Activated CD8-positive, alpha-beta memory T cell treated with anti-CD3 and anti-CD28 coated beads, Interleukin-2, amount 50 U/mL, for 24 hours (primary cell): ENCODE measurements around the gene EZH1.

Experiments used
- DNase-seq: peaks from one replicate; pipeline ENCODE4 v3.0.0-alpha.2; 2020; ENCODE audit errors: extremely low read depth

EZH1 gene

DNA sequence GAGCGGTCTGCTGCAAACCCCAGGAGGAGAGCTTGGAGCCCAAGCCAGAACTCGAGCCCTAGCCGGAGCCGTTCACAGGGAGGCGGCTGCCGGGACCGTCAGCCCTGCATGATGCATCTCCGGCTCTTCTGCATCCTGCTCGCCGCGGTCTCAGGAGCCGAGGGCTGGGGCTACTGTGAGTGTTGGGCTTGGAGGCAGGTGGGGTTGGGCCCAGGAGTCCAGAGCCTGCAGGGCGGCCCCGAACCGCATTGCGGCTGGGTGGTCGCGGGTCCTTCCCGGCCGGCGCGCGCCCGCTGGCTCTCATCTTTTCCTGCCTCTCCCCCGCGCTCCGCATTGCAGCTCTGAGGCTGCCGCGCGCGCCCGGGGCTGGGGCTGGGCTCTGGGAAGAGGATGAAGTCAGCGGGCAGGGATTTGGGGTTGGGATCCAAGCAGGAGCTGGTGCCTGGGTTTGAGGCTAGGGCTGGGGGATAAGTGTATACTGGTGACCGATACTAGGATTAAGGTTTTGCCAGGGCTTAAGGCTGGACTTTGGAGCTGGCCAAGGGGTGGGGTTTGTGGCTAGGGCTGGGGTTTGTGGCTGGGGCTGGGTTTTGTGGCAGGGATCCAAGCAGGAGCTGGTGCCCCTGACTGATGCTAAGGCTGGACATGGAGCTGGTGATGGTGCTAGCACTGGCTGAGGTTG lies 62.0 kb downstream of the EZH1 start:
- no peak for DNase-seq

DNA sequence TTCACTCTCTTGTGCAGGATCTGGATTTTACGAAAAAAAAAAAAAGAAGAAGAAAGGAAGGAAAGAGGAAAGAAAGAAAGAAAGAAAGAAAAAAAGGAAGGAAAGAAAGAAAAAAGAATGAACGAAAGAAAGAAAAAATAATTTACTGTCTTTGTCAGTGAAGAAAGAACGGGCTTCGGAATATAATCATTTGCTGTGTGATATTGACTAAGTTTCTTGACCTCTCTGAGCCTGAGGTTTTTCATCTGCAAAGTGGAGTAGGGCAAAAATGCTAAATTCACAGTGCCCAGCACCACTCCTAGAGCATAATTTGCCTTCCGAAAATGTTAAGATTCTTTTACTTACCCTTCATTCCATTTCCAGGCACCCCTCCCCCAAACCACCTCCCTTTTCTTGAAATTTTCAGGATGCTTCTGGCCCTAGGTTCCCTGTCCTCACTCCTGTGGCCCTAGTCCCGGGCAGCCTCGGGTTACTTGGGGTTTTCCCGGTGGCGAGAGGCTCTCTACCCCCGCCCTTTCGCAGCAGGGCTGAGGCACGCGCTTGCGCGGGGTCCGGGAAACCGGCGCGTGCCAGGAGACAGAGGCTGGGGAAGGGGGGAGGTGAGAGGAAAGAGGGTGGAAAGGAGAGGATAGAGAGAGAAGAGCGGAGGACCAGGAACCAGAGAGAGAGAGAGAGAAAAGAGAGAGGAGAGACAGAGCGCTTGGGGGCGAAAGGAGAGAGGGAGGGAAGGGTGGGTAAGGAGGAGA lies 62.7 kb downstream of the EZH1 start, which contains the start of gene CNTNAP1:
TSS of gene CNTNAP1 (plus strand) at position 556 of the 746 bp plus-strand sequence. CDS start 299 bp downstream, outside the sequence.
- DNase-seq = no peak

DNA sequence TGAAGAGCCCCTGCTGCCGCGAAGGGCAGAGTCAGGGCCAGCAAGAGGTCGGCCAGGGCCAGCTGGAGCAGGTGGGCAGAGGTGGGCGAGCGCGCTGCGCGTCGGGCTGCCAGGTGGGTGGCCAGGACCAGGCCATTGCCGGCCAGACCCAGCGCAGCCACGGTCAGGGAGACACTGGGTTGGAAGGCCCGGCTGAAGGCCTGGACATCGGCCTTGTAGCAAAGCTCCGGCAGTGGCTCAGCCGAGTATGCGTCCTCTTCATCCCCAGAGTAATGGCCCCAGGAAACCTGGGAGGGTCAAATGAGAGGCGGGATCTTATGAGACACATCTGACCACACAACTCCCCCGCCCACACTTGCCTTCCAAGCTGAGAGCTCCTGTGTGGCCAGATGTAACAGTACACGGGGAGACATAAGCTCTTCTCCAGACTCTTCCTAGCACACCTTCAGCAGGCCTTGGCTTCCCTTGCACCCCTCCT lies 64.5 kb downstream of the EZH1 start:
- no peak for DNase-seq

DNA sequence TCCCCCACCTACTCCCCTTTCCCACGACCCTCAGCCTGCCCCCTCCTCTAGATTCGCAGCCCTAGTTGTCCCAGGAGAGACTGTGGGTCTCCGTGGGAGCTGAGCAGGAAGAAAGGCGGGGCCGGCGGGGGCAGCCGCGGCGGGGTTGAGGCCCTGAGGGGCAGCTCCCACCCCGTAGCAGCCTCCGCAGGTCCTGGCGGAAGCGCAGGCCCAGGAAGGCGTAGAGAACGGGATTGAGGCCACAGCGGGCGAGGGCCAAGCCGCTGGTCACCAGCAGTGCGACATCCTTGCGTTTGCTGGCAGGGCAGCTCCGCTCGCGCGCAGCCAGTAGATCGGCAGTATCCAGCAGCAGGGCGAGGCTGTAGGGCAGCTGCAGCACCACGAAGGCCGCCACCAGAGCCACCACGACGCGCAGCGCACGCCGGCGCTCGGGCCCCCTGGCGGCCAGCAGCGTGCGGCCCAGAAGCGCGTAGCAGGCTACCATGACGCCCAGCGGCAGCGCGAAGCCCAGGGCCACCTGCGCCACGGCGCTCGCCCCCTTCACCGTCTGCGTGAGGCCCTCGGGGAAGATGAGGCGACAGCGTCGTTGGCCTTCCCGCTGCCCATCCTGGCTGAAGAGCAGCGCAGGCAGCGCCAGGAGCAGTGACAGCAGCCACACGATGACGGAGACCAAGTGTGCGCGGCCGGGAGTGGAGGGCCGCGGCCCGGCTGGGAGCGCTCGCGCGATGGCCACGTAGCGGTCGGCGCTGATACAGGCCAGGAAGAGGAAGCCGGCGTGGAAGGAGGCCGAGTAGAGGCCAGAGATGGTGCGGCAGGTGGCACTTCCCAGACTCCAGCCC lies 65.1 kb downstream of the EZH1 start:
- no peak for DNase-seq

DNA sequence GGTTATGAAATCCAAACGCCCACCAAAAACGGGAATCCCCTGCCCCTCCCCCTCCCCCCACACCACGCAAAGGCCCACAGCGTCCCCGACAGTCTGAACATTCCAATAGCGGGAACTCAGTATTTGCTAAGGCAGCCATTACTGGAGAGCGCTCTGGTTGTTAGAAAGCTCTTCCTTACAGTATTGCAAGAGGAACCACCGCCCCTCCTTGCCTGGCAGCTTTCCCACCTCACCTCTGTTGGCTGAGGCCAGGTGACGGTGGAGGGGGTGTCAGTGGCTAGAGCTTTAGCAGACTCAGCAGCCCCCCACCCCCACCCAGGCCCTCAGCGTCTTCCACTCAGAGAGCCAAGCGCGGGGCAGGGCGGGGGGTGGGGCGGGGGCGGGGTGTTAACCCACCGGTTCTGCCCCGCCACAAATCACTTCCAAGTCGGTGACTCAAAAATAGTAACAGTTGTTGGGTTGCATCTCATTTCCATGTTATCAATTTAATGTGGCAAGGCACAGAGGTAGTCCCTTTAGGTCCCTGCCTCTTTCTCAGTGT lies 65.8 kb downstream of the EZH1 start:
- no peak for DNase-seq

DNA sequence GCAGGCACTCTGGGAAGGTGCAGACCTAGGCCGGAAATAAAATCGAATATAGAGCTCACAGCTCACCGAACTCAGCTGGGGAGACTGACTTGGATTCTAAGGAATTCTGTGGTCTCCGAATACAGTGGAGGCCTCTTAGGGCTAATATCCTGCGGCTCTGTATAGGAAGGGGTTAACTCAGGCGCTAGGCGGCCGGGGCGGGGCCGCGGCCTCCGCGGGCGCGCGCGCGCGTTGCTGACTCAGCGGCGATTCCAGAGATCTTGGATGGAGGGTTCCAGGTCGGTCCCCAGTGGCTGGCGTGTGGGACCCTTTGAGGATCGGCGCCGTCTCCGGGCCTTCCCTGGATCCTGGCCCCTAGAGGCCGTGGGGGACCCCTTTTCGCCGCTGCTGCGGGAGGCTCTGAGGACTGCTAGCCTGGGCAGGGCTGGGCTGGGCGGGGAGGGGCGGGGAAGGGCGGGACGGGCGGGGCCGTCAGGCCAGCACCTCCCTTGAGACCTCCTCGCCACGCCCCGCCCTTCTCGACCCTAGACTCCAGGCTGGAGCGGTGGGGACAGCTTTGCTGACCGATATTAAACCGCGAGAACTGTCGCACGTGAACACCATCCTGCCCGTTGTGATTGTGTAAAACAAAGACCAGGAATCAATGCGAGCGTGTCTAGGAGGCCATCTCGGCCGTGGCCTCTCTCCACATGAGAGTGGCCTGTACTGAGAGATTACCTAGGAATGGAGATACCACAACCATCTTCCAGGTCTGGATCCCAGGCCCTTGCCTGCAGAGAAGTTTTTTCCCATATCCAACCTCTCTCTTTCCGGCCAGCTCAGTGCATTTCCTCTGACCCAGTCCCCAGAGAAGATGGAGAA lies 66.7 kb downstream of the EZH1 start:
- DNase-seq = peak; percentile 41

DNA sequence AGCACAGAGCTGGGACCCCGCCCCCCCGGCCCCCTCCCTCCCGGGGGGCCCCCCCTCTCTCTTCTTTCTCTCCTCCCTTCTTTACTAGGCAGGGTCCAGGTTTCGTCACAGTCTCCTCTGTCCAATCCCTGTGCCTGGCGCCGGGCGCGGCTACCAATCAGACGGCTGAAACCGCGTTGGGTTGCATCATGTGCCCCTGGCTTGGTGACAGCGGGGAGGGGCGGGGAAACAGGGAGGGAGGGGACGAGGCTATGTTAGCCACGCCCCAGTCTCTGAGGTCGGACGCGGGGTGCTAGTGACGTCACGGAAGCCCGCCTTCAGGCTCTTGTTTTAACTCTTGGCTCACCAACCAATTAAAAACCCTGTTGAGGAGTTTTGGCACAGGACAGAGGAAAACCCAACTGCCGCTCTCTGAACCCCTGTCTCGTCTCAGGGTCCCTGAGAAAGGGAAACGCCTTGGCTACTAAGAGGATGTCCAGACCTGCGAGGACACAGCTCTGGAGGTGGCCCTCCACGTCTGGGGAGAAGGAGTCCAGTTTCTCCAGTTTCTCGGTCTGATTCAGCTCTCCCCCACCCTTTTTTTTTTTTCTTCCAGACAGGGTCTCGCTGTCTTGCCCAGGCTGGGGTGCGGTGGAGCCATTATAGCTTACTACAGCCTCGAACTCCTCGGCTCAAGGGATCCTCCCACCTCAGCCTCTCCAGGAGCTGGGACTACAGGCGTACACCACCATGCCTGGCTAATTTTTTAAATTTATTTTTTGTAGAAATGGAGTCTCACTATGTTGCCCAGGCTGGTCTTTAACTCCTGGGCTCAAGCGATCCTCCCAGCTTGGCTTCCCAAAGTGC lies 67.6 kb downstream of the EZH1 start:
- peak; percentile 97 for DNase-seq

DNA sequence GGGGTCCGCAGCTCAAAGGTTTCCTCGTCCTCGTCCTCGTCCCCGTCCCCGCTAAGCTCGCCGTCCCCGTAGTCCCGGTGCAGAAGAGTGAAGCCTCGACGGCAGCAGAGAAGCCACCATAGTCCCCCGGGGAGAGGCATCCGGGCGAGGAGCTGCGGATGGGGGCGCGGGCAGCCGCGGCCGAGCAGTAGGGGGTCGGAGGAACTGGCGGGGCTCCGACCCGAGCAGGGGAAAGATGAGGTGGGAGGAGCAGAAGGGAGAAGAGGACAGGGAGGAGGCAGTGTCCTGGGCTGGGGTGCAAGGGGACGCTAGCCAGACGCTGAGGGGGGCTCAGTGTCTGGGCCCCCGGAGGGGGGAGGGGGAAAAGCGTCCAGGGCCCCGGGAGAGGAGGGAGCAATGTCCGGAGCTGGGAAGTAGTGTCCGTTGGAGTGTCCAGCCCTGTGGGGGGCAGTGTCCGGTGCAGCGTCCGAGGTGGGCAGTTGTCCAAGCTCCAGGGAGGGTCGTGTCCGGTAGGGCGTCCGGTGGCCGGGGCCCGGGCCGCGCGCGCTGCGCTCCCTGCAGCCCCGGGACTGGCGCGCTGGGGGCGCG lies 68.3 kb downstream of the EZH1 start, which contains the start of gene PLEKHH3:
TSS of gene PLEKHH3 (minus strand) at position 571 of the 588 bp plus-strand sequence. CDS start at position 140, 431 bp downstream.
- DNase-seq = no peak

DNA sequence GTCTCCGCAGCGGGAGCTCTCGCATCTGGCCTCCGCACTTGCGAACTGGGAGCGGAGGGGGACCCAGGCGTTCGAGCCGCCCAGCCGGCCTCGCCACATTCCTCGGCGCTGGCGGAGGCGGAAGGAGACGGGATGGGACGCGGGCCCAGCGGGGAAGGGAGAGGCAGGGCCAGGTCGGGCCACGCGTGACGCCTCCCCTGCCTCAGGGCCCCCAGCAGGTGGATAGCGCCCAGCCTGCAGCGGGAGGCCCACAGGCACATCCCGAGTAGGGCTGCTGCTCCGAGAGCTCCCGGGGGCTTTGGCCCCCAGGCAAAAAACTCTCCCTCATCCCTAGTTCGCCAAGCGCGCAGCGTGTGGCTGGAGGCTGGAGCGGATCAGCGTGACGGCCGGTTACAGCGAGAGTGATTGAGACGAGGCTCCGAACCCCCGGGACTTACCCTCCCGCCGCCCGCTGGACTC lies 68.8 kb downstream of the EZH1 start:
- no peak for DNase-seq

DNA sequence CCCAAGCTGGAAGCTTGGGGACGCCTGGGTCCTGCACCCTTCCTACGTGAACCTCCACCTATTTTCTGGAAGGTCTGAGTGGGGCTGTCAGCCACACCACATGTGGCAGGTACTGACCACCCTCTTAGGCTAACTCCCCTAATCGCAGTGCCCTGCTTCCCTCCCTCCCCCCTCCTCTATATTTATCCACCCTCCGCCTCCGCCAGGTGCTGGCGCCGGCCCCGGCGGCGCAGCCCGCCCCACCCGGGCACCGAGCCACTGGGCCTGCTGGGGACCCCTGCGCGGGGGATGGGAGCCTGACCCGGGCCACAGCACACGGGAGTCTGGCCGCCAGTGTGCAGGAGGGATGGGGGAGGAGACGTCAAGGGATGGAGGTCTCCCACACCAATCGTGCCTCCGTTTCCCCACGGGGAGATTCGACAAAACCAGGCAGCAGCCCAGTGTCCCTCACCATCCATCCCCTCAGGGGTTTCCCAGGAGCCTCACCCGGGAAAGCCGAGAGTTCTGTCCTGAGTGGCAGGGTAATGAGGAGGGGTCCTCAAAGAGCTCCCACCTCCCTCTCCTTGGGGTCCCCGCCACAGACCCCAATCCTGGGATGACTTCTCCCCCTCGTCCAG lies 69.4 kb downstream of the EZH1 start:
- no peak for DNase-seq

DNA sequence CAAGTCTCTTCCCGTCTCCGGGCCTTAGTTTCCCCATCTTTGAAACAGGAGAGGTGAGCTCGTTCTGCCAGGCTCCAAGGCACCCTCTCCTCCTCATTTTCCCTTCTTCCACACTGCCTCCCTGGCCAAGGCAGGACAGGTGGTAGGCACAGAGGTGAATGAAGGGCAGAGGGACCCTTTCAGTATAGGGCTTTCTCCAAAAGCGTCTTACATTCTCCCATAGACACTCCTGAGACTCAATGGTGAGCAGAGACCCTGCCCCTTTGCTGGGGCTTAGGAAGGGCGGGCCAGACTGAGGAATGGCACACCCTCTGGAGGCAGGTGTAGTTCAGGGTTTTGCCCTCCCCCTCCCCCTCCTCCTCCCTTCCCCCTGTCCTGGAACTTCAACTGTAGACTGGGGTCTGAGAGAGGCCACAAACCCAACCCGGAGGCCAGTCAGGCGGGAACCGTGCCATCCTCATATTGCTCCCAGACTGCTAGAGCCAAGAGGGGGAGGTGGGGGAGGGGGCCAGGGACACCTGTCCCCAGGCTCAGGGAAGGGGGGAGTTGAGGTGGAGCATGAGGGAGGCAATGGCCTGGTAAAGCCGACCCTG lies 70.0 kb downstream of the EZH1 start:
- no peak for DNase-seq

DNA sequence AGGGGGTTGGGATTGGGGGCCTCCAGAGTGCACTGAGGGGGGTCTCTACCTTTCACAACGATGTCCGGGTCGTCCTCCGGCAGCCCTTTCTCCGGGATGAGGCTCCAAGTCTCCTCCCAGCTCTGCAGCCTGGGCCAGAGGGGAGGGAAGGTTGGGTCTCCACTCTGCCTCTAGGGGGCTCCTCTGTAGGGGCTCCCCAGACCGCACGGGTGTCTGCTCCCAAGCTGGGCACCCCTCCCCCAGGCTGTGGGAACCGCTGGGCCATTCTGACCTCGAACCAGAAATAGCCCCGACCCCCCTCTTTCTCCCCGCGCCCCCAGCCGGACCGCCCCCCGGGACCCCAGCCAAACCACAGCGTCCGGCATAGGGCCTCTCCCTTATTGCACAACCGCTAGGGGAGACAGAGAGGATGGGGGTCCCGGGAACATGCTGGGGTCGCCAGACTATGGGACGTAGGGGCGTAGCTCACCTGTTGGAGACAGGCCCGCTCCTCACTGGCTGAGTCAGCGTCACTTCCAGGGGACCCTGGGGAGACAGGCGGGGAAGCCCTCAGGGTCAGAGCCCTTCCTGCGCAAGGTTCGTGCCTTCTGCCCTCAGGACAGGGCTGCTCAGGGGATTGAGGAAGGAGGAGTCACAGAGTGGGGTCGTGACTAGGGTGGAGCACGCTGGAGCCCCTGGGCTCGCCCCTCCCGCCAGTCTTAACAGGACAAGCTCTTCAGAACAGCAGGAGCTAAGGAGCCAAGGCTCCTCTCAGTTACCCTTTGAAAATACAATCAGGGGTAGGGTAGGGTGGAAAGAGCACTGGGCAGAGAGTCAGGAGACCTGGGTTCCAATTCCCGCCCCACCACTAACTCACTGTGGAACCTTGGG lies 70.7 kb downstream of the EZH1 start:
- no peak for DNase-seq

DNA sequence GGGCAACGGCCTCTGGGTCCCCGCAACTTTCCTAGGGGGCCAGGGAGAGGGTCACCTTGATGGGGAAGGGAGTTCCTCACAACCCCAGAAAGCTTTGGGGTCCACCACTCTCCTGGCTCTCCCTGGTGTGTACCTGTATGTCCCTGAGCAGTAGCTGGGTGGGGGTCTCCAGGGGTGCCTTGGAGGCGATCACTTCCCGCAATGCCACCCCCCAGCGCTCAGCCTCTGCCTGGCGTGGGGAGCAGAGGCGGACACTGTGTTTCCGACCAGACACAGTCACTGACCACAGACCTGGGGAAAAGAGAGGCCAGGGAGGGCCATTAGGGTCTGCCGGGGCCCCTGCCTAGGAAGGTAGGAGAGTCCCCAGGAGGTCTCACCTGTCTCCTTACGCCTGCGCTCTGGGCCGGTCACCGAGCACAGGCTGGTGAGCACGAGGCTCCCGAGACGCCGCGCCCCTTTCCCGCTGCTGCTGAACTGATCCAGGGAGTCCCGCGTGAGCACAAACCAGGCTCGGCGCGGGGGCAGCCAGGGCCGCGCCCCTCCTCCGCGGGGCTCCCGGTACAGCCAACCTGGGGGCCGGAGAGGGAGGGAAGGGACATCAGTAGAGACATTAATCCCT lies 71.5 kb downstream of the EZH1 start:
- no peak for DNase-seq

DNA sequence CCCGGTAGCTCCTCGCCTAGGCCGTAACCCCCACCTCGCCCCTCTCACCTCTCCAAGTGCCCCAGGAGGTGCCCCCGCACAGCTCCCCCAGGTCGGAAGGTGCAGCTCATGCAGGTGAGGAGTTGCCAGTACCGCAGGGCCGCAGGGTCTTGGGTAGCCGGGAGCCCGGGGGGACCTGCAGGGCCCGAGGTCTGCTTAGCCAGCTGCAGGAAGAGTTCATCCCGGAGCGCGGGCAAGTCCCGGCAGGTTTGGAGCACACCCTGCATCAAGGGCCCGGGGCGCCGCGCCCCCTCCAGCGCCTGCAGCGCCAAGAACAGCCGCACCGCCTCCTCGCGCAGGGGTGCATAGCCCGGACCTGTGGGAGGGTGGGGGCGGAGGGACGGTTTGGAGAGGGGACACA lies 72.8 kb downstream of the EZH1 start:
- DNase-seq = no peak

DNA sequence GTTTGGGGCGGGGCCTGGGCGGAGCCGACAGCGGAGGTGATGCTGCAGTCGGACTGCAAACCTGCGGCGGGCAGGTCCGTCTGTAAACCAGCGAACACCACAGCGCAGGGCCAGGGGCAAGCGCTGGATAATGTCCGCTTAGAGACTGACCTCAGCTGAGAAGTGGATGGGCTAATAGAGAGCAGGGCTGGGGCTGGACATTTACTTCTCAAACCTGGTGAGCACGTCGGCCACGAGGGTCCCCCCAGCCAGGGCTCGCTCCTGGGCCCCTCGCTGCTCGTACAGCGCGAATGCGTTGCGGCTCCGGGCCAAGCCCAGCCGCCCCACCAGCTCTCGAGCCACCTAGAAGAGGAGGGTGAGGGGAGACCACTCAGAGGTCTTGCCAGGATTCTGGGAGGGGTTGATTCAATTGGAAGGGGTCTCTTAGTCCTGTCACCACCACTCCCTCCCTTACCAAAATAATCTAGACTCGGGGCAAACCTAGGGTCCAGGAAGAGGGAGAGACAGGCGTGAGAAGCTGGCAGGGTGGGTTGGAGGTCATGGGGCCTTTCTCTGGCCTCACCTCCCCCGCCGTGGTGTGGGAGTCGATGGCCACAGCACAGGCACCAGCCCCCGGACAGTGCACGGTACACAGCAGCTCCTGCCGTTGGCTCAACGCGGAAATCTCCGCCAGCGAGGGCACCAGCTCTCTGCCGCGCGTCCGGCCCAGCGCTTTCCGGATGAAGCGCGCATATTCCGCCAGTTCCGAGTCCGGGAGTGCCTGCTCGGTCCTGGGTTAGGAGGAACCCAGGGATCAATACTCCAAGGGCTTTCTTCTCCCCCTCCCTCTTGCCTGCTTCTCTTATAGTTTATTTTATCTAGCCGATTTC lies 73.8 kb downstream of the EZH1 start:
- no peak for DNase-seq
